HUES6 (cell line): Measurements from ENCODE around the gene JPT2.

Experiments
- H3K27ac ChIP-seq: 2 replicates; pipeline ENCODE4 v1.7.0; 2013; ENCODE audit warnings: low read depth, mild to moderate bottlenecking, low read length, inconsistent platforms
- H3K27me3 ChIP-seq: 2 replicates; pipeline ENCODE4 v1.6.1; 2013; ENCODE audit warnings: low read length; ENCODE audit not compliant: control insufficient read depth, insufficient read depth
- H3K36me3 ChIP-seq: 2 replicates; pipeline ENCODE4 v1.6.1; 2013; ENCODE audit warnings: low read length; ENCODE audit not compliant: control insufficient read depth, insufficient read depth
- H3K4me1 ChIP-seq: 2 replicates; pipeline ENCODE4 v1.6.1; 2013; ENCODE audit warnings: low read length; ENCODE audit not compliant: control insufficient read depth, insufficient read depth
- H3K4me3 ChIP-seq: 2 replicates; pipeline ENCODE4 v1.5.1; 2013; ENCODE audit warnings: low read depth, low read length
- H3K9ac ChIP-seq: one replicate; pipeline ENCODE4 v1.6.1; 2013; ENCODE audit warnings: mild to moderate bottlenecking, low read length
- H3K9me3 ChIP-seq: 2 replicates; pipeline ENCODE4 v1.6.1; 2013; ENCODE audit warnings: low read depth, low read length; ENCODE audit not compliant: control insufficient read depth, insufficient read depth

Gene JPT2

DNA sequence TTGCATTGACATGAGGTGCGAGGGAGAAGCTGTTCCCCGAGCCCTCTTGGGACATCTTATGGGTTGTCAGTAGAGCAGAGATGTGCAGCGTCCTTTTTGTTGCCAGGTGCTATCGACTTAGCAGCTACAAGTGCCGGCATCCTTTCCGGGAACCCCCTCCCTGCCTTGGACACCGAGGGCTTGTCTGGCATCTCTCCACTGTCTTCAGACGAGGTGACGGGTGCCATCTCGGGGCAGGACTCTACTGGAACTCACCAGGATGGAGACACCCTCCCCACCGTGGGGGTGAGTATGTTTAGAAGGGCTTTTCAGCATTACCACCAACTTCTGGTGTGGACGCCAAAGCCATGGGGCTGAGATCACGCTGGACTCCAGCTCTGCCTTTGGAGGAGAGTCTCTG is 11.8 kb upstream of the JPT2 start:
- H3K36me3 ChIP-seq, result peaks cover 95% of the 10 kb centered on the region
- H3K4me3 ChIP-seq, result no peak overlapping the region
- H3K9me3 ChIP-seq, result no peaks in the 10 kb centered on the region
- no peak overlapping the region for H3K9ac ChIP-seq
- no peaks in the 10 kb centered on the region for H3K4me1 ChIP-seq
- H3K27me3 ChIP-seq, result no peaks in the 10 kb centered on the region
- H3K27ac ChIP-seq, result no peak overlapping the region

DNA sequence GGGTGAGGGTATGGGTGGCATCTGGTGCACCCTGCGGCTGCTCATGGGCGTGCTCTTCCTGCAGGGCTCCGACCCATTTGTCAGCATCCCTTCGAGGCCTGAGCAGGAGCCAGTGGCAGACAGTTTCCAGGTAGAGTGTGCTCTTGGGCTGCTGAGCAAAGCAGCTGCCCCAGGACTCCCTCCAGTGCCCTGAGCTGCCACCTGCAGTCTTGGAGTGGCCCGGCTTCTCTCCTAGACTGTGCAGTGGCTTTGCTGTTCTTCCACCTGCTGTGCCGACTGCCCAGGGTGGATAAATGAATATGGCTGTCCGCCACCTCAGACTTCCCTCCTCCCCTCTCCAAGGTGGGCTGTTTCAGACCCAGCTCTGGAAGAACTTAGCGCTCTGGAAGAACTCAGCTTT is 10.8 kb upstream of the JPT2 start:
- H3K4me3 ChIP-seq, result no peak overlapping the region
- H3K27ac ChIP-seq, result no peak overlapping the region
- H3K4me1 ChIP-seq, result no peaks in the 10 kb centered on the region
- H3K9me3 ChIP-seq, result no peaks in the 10 kb centered on the region
- H3K27me3 ChIP-seq, result no peaks in the 10 kb centered on the region
- H3K9ac ChIP-seq, result no peak overlapping the region
- H3K36me3 ChIP-seq, result peaks cover 97% of the 10 kb centered on the region

DNA sequence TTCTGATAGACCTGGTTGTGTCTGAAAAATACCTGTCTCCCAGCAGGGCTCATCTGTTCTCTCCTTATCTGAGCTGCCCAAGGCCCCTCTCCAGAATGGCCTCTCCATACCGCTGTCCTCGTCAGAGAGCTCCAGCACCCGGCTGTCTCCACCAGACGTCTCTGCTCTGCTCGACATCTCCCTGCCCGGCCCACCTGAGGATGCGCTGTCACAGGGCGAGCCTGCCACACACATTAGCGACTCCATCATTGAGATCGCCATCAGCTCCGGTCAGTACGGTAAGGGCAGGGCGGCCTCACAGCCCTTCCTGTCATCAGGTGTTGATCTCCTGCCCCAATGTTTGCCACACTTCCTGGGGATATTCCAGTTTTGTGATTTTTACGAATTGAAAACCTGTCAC is 10.2 kb upstream of the JPT2 start:
- H3K27ac ChIP-seq, result no peak overlapping the region
- no peaks in the 10 kb centered on the region for H3K9me3 ChIP-seq
- no peak overlapping the region for H3K9ac ChIP-seq
- no peaks in the 10 kb centered on the region for H3K27me3 ChIP-seq
- peaks cover 97% of the 10 kb centered on the region for H3K36me3 ChIP-seq
- H3K4me3 ChIP-seq, result no peak overlapping the region
- H3K4me1 ChIP-seq, result no peaks in the 10 kb centered on the region

DNA sequence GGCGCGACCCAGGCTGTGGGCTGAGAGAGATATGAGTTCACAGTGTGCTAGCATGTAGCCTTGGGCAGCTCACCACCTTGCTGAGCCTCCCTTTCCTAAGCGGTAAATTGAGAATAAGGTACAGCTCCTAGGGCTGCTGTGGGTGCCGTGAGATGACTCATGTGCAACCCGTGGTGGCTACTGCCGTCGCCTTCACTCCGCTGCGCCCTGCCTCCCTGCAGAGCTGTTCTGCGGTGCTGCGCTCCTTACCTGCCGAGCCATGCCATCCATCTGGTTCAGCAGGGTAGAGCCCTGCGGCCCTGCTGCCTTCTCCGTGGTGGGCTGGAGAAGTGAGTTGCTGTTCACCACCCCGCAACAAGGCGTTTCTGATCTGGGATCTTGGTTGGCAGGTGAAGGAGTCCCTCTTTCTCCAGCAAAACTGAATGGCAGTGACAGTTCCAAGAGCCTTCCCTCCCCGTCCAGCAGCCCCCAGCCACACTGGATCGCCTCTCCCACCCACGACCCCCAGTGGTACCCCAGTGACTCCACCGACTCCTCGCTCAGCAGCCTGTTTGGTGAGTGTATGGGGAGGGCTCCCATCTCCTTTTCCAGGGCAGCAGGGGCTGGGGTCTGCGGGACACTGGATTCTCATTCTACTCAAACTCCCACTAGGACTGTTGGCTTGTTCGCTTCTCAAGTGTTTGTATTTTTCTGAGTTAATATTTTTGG is 9.3 kb upstream of the JPT2 start:
- Histone ChIP-seq H3K4me3 (no peak overlapping the region), H3K9ac (no peak overlapping the region), H3K27ac (no peak overlapping the region), H3K4me1 (no peaks in the 10 kb centered on the region), H3K9me3 (no peaks in the 10 kb centered on the region), H3K36me3 (peaks cover 97% of the 10 kb centered on the region), H3K27me3 (no peaks in the 10 kb centered on the region)

DNA sequence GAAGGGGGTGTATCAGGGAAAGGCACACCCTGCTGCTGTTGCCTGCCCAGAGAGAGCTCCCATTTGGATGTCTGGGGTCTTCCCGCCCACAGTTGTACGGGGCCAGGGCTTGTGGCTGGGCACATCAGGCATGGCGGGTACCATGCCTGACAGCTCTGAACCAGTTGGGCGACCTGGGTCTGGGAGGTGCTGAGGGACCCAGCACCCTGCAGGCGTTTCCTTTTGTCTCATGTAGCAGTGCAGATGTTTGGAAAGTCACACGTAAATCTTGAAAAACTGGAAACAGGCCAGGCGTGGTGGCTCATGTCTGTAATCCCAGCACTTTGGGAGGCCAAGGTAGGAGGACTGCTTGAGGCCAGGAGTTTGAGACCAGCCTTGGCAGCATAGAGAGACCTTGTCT is 8.4 kb upstream of the JPT2 start:
- no peak overlapping the region for H3K27ac ChIP-seq
- no peaks in the 10 kb centered on the region for H3K27me3 ChIP-seq
- H3K9me3 ChIP-seq, result no peaks in the 10 kb centered on the region
- no peaks in the 10 kb centered on the region for H3K4me1 ChIP-seq
- H3K9ac ChIP-seq, result no peak overlapping the region
- H3K4me3 ChIP-seq, result no peak overlapping the region
- peaks cover 98% of the 10 kb centered on the region for H3K36me3 ChIP-seq

DNA sequence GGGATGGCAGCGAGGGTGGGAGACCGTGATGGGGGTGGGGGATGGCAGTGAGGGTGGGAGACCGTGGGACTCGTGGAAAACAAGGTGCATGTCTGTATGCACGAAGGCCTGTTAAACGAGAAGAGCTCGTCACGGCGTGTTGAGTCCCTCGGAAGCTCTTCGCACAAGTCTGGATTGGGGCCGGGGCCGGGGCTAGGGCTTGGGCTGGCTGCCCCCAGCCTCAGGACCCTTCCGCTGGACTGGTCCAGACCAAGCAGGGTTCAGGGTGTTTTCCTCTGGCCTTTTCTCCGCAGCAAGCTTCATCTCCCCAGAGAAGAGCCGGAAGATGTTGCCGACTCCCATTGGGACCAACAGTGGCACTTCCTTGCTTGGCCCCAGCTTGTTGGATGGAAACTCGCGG is 7.7 kb upstream of the JPT2 start:
- Histone ChIP-seq H3K4me1 (no peaks in the 10 kb centered on the region; the same call in 1 of the 2 replicates), H3K9me3 (no peaks in the 10 kb centered on the region), H3K27me3 (no peaks in the 10 kb centered on the region), H3K36me3 (peaks cover 98% of the 10 kb centered on the region), H3K27ac (no peak overlapping the region), H3K9ac (no peak overlapping the region), H3K4me3 (no peak overlapping the region)

DNA sequence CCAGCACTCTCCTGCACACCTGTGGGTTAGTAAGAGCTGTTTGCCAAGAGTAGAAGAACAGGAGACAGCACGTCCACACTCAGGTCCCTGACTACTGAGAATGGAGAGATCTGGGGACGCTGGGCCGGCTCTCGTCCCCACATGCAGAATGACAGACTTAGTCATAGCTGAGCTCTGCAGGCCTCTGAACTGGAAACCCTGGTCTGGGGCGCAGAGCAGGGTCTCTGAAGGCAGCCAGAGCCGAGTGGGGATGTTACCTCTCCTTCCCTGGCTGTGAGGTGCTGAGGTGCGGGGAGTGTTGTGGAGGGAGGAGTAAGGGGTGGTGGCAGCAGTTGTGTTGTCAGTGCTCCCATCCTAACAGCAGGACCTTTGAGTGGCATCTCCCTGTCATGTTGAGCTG is 7.2 kb upstream of the JPT2 start:
- H3K27me3 ChIP-seq, result no peaks in the 10 kb centered on the region
- H3K27ac ChIP-seq, result no peak overlapping the region
- H3K4me3 ChIP-seq, result no peak overlapping the region
- H3K4me1 ChIP-seq, result no peaks in the 10 kb centered on the region; the same call in 1 of the 2 replicates
- H3K36me3 ChIP-seq, result peaks cover 98% of the 10 kb centered on the region
- H3K9ac ChIP-seq, result no peak overlapping the region
- H3K9me3 ChIP-seq, result no peaks in the 10 kb centered on the region

DNA sequence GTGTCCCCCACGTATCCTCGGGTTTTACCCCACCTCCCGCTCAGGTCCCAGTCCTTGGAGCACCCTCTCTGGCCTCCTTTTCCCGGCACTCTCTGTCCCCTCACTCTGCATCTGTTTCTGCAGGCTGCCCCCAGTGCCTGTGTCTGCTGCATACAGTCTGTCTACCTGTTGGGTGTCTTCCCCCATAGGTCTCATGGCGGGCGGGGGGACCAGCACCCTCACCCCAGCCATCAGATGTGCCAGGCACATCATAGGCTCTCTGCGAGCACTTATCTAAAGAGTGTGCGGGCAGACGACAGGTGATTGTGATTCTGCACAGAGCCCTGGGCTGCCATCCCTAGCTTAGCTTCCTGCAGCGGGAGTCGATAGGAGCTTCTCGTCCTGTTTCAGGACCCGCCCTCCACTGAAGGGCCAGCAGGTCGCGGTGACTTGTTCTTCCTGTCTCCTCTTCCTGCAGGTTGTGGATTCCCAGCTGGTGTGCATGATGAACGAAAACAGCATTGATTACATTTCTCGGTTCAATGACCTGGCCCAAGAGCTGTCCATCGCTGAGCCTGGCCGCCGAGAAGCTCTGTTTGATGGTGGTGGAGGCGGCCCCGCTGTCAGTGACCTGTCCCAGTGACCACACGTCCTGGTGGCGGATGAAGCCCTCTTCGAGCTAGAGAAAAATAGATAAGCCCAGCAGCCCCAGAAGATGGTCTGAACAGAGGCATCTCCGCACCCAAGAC is 4.5 kb upstream of the JPT2 start:
- H3K4me1 ChIP-seq, result peaks cover 4% of the 10 kb centered on the region; the same call in 1 of the 2 replicates
- no peaks in the 10 kb centered on the region for H3K9me3 ChIP-seq
- no peak overlapping the region for H3K9ac ChIP-seq
- peaks cover 74% of the 10 kb centered on the region for H3K36me3 ChIP-seq
- no peak overlapping the region for H3K4me3 ChIP-seq
- no peak overlapping the region for H3K27ac ChIP-seq
- H3K27me3 ChIP-seq, result no peaks in the 10 kb centered on the region

DNA sequence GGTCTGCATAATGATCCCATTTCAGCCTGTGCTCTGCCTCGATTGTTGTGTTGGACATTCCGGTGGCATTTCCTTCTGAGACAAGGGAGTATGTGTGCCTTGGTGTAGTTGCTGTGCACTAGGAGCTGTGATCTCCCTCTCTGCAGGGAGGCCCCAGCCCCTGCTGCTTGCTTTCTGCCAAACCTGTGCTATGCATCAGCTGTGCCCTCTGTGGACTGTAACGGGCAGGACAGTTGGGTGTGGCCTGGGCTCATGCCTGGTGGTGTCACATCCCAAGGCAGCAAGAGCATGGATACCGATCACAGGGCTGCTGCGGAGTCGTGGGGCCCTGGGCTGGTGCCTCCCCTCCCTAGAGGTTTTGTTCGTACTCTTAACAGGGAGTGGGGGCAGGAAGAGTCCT is 3.8 kb upstream of the JPT2 start:
- no peak overlapping the region for H3K4me3 ChIP-seq
- peaks cover 4% of the 10 kb centered on the region; the same call in 1 of the 2 replicates for H3K4me1 ChIP-seq
- H3K27me3 ChIP-seq, result no peaks in the 10 kb centered on the region
- H3K27ac ChIP-seq, result no peak overlapping the region
- H3K9ac ChIP-seq, result no peak overlapping the region
- H3K9me3 ChIP-seq, result no peaks in the 10 kb centered on the region
- peaks cover 67% of the 10 kb centered on the region for H3K36me3 ChIP-seq

DNA sequence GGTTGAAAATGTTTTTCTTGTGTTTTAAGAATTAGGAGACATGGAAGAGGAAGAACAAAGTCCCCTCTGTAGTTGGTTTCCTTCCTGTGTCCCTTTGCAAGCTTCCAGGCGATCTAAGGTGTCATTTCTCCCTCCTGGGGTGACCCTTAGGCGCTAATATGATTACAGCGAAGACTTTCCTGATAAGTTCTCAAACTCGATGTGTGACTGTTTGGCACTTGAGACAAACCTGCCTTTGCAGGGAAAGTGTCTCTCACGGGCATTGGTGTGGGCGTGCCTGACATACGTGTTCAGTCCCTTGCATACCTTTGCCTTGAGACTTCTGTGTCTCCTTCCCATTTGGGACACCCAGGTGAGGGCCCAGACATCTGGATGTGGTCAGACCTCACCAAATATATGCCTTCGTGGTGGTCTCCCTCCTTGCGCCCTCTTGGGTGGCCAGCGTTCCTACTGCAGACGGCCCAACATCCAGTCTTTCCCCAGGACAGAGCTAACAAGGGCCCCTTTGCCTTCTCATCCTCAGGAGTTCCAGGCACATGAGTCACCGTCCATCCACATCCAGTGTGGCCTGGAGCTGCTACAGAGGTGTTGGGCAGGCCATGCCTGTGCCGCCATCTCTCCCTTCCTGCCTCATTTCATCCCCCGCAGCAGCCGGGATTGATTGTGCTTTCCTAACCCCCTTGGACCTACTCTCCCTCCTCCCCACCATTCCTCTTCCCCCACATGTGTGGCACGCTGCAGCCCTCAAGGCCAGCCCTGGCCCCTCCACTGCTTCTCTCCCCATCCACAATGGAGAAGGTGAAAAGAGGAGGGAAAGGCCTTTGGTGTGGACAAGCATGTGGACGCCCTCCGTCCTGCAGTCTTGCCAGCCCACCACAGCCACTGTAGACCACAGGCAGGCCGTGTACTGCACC is 3.1 kb upstream of the JPT2 start:
- Histone ChIP-seq H3K9ac (no peak overlapping the region), H3K27ac (no peak overlapping the region), H3K27me3 (no peaks in the 10 kb centered on the region), H3K4me1 (peaks cover 8% of the 10 kb centered on the region; the same call in 1 of the 2 replicates), H3K4me3 (no peak overlapping the region), H3K9me3 (no peaks in the 10 kb centered on the region), H3K36me3 (peaks cover 60% of the 10 kb centered on the region)

DNA sequence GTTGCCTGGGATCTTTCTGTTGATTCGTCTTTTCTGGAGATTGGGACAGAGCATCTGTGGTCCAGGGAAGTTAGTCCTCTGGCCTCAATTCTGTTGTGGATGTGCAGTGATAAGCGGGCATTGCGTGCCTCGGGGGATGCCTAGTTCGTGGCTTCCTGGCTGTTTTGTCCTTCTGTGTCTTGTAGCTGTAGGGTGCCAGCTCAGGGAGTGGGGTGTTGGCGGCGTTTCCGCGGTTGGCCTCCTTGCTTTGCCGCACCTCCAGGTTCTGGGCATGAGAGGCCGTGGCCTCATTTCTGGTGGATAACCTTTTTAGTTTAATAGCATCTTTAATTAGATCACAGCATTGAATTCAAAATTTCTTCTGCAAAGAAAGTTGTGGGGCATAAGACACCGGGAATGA is 1.4 kb upstream of the JPT2 start:
- H3K27me3 ChIP-seq, result no peaks in the 10 kb centered on the region
- H3K4me1 ChIP-seq, result peaks cover 19% of the 10 kb centered on the region; the same call in 1 of the 2 replicates
- no peak overlapping the region for H3K9ac ChIP-seq
- no peak overlapping the region for H3K4me3 ChIP-seq
- no peaks in the 10 kb centered on the region for H3K9me3 ChIP-seq
- H3K36me3 ChIP-seq, result peaks cover 59% of the 10 kb centered on the region
- no peak overlapping the region for H3K27ac ChIP-seq
